Measurements from ENCODE around the gene RFC2.
"Not testable (repeated sequence)": the region's sequence is repeated elsewhere in the genome, so short reads cannot be mapped to it uniquely, and the experiment has no call there.

Gene RFC2

GRCh38 chr7:74253835-74254128 is 417 bp downstream of the RFC2 start:
- no peak for DNase-seq (ENCODE audit: low spot score)
- TF ChIP-seq CTCF (IDR thresholded peaks at IDR 0.05; ENCODE audit: borderline replicate concordance, control extremely low read depth, extremely low read depth, insufficient read depth, missing control alignments): no peak
- in situ Hi-C loops (cut with MboI; ENCODE audit: low sequenced_read_pairs, unreplicated experiment): no loop called here

GRCh38 chr7:74253331-74253730 is 868 bp downstream of the RFC2 start:
- TF ChIP-seq CTCF (IDR thresholded peaks at IDR 0.05; ENCODE audit: borderline replicate concordance, control extremely low read depth, extremely low read depth, insufficient read depth, missing control alignments): no peak
- in situ Hi-C loops (cut with MboI; ENCODE audit: low sequenced_read_pairs, unreplicated experiment): no loop called here
- no peak for DNase-seq (ENCODE audit: low spot score)

- in situ Hi-C loops (cut with MboI; ENCODE audit: low sequenced_read_pairs, unreplicated experiment): no loop called here
- peak; percentile 11 for DNase-seq (ENCODE audit: low spot score)
- TF ChIP-seq CTCF (IDR thresholded peaks at IDR 0.05; ENCODE audit: borderline replicate concordance, control extremely low read depth, extremely low read depth, insufficient read depth, missing control alignments): no peak
Measured at GRCh38 chr7:74252893-74253292, 1.3 kb downstream of the RFC2 start.

- DNase-seq (ENCODE audit: low spot score); in situ Hi-C loops (cut with MboI; ENCODE audit: low sequenced_read_pairs, unreplicated experiment): not testable (repeated sequence)
Measured at GRCh38 chr7:74249058-74249457, 5.1 kb downstream of the RFC2 start.

- no peak for DNase-seq (ENCODE audit: low spot score)
- no peak for TF ChIP-seq CTCF (IDR thresholded peaks at IDR 0.05; ENCODE audit: borderline replicate concordance, control extremely low read depth, extremely low read depth, insufficient read depth, missing control alignments)
- in situ Hi-C loops (cut with MboI; ENCODE audit: low sequenced_read_pairs, unreplicated experiment): no loop called here
Measured at GRCh38 chr7:74248156-74248555, 6.0 kb downstream of the RFC2 start.

GRCh38 chr7:74246497-74246896 is 7.7 kb downstream of the RFC2 start:
- in situ Hi-C loops (cut with MboI; ENCODE audit: low sequenced_read_pairs, unreplicated experiment): no loop called here
- no peak for TF ChIP-seq CTCF (IDR thresholded peaks at IDR 0.05; ENCODE audit: borderline replicate concordance, control extremely low read depth, extremely low read depth, insufficient read depth, missing control alignments)

GRCh38 chr7:74242122-74242443 is 12.1 kb downstream of the RFC2 start:
- DNase-seq (ENCODE audit: low spot score): no peak
- no peak for TF ChIP-seq CTCF (IDR thresholded peaks at IDR 0.05; ENCODE audit: borderline replicate concordance, control extremely low read depth, extremely low read depth, insufficient read depth, missing control alignments)
- in situ Hi-C loops (cut with MboI; ENCODE audit: low sequenced_read_pairs, unreplicated experiment): no loop called here

More at GRCh38 chr7:74246497-74246896, 7.7 kb downstream of the RFC2 start:
- DNase-seq (ENCODE audit: low spot score): no peak
